Measurements from ENCODE around the gene IDH3B.

DNA sequence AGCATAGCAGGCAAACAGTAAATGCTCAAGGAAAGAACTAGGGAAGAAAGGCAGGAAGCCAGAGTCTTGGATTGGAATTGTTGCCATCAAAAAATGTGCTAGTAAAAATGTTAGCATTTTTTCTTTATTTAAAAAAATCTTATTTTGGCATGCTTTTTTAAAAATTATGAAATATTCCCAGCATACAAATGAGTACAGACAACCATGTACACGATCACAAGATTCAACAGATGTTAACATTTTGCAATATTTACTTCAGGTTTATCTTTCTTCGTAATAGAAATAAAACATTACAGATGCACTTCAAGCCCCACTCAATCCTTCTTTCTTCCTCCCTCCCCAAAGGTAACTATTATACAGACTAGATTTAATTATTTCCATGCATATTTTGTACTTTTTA, 39.0 kb downstream of the IDH3B start:
- TF ChIP-seq POLR2AphosphoS5 (IDR thresholded peaks at IDR 0.05): no peak
- TF ChIP-seq, protein P1, sequence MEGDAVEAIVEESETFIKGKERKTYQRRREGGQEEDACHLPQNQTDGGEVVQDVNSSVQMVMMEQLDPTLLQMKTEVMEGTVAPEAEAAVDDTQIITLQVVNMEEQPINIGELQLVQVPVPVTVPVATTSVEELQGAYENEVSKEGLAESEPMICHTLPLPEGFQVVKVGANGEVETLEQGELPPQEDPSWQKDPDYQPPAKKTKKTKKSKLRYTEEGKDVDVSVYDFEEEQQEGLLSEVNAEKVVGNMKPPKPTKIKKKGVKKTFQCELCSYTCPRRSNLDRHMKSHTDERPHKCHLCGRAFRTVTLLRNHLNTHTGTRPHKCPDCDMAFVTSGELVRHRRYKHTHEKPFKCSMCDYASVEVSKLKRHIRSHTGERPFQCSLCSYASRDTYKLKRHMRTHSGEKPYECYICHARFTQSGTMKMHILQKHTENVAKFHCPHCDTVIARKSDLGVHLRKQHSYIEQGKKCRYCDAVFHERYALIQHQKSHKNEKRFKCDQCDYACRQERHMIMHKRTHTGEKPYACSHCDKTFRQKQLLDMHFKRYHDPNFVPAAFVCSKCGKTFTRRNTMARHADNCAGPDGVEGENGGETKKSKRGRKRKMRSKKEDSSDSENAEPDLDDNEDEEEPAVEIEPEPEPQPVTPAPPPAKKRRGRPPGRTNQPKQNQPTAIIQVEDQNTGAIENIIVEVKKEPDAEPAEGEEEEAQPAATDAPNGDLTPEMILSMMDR (IDR thresholded peaks at IDR 0.05): no peak
